Head of caudate nucleus (tissue), 42 donors: ENCODE results near the gene NCOA1.

ENCODE experiments used
- DNase-seq, 42 donors: peaks; one replicate each; pipeline versions ENCODE4 v3.0.0 to v3.0.0-alpha.2; 2020 to 2021; ENCODE audit warnings: mixed read lengths in 7 of 42
- intact Hi-C: fragments of 100-400 bp; cut with DNase I; formaldehyde crosslinking; loops from one replicate; pipeline ENCODE4 v1.15.0; 2022

NCOA1 gene

DNA sequence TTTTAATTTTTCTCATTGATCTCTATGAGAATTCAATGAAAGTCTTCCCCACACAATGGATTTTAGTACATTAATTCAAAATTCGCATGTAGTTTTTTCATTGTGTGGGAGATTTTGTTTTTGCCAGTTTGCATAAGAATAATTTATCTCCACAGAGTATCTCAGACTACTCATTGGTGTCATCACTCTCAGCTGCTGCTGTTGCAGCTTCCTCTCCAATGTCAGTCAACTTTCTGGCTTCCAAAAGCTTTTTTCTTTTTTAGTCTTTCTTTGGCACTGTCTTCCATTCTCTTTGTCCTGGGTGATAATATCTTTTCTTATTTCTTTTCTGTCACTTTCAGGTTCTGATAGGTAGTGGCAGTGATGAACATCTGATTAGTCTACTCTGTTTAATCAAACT lies 251.7 kb downstream of the NCOA1 start:
- intact Hi-C loops = no loop called here
- DNase-seq = peak in 1 of 42 donors; percentile 38

DNA sequence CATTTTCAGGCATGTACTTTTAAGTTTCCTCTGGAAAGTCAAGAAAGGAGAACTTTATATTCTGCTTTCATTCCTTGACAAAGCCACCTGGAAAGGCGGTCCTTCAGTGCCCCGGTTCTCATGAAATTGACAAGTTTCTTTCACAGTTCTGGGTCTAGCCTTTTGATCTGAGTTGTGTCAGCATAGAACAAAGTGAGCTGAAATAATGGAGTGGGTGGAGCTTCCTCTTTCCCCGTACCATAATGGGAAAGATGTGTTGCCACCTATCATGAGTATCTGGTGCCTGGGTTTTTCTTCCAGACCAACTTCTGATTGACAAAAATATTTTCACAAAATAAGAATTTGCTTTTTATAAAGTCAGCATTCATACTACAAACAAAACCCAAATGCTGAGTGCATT lies 252.9 kb downstream of the NCOA1 start:
- peak in 5 of 42 donors; percentile 9 to 40 (median 19) for DNase-seq
- intact Hi-C loops = no loop called here

DNA sequence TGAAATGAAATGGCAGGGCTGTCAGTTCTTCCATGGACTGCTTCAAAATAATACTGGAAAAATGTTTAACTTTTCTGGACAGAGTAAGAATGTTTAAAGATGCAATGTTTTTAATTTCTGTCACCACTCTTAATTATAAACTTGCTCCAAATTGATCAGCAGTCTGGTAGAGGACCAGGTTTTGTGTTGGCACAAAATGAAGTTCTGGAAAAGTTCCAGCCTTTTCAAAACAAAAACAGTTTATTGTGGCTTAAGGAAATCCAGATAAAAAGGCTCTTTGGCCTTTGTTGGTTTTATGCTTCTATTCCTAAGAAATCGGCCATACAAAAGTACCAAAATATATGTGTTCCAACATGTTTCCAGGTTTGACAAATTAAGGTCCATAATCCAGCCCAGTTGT lies 253.3 kb downstream of the NCOA1 start:
- DNase-seq = no peak
- intact Hi-C loops = no loop called here

DNA sequence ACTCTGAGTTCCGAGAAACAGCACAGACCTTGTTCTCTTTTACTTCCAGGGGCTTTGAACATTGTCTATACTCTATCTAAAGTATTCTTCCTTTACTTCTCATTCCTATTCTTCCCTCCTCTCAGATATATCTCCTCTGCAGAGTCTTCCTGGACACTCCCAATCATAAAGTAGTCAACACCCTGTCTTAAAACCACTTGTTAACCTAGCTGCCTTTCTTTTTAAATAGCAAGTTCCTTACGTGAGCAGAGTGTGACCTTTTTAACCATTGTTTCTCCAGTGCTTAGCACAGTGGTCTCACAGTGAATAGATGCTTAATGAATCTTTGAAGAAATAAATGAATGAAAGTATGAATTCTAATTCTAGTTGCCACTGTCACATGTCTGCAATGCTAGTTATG lies 254.8 kb downstream of the NCOA1 start:
- intact Hi-C loops = no loop called here
- DNase-seq = no peak

DNA sequence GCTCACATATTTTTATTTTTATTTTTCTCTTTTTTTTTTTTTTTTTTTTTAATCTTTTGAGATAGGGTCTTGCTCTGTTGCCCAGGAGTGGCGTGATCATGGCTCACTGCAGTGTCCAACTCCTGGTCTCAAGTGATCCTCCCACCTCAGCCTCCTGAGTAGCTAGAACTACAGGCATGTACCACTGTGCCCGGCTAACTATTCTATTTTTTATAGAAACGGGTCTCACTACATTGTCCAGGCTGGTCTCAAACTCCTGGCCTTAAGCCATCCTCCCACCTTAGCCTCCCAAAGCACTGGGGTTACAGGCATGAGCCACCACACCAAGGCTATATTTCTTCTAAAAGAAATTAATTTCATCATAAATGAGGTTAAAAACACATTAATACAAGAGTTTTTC lies 256.2 kb downstream of the NCOA1 start:
- no peak for DNase-seq
- intact Hi-C loops = no loop called here

DNA sequence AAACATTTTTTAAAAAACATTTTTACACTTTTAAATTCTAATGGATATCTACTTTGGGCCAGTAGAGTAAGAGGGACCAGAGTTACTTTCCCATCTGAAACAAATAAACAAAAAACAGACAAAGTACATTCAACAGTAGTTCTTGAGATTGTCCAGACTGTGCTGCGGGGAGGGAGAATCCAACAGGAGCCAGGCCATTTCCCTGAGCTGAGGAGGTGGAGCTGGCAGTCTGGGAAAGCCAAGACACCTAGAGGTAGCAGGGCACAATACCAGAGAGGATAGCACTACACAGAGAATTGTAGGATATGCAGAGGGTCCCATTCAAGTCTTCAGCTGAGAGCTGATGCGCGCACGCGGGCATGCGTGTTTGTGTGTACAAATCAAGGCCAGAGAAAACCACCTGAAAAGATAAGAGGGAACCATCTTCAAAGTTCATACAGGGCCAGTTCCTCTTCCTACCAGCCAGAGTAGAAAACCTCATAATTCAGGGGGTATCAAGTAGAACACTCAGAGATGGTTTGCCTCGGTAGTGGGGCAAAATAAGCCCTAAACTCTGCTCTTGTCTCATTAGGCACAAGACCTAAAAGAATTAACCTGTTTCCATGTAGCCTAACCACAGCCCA lies 258.1 kb downstream of the NCOA1 start:
- intact Hi-C loops = no loop called here
- no peak for DNase-seq

DNA sequence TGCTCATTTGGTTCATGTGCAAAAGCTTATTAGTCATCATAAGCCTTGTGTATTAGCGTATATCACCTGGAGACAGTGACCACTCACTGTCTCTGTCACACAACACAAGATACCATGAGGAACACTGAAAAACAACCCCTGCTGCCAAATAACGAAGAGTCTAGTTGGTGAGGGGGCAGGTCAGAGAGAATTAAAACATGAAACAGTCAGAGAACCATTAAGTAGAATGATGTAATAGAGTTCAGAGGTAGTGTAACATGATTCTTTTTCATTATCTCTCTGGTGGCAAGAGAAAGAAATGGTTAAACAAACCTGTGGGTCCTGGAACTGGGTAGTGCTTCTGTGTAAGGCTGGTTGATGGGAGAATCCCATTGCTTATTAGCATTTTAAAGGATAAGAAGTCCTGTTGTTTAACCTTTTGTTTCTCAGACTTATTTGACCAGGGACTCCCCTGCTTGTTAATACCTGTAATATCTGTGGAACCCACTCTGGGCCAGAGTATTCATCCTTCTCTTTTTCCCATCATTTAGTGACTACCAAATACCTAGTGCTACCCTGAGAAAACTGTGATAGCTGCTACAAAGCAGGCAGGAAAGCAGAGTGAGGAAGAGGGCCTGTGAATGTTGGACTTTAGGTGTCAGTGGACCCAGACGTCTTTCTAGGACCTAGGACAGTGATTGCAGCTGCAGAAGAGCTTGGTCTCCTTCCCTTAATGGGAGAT lies 264.1 kb downstream of the NCOA1 start:
- DNase-seq = no peak
- intact Hi-C loops = no loop called here

DNA sequence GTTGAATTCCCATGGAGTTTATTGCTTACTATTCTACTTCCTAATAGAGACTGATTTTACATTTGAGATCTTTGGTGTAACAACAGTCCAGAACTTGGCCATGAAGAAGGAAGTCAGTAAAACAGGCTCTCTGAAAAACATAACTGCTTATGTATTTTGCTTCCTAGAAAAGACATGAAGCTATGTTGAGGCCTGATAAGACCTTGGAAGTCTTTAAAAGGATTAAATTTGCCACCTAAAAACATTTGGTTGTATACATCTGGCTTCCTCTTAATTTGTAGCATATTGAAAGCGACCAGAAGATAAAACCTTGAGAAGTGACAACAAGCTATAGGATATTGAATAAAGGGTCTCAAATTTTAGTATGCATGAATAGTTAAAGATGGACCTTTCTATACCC lies 265.7 kb downstream of the NCOA1 start:
- no peak for DNase-seq
- intact Hi-C loops = no loop called here

DNA sequence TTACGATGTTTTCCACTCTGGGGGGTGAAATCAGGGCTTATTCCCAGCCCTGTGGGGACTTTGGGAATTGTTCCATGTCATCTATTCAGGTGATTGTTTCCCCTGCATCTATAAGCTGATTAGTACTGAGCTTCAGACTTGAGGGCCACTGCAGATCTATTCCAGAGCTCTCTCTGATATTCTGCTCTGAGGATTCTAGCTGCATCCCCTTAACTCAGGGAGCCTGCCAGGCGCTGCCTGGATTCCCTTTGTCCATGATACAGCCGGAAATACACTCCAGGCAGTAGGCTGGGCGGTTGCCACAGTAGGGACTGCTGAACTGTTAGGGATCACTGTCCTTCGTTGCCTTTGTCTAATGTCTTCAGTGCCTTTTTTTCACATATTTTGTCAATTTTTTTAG lies 270.8 kb downstream of the NCOA1 start:
- DNase-seq = peak in 3 of 42 donors; percentile 6 to 20 (median 11)
- intact Hi-C loops = no loop called here

DNA sequence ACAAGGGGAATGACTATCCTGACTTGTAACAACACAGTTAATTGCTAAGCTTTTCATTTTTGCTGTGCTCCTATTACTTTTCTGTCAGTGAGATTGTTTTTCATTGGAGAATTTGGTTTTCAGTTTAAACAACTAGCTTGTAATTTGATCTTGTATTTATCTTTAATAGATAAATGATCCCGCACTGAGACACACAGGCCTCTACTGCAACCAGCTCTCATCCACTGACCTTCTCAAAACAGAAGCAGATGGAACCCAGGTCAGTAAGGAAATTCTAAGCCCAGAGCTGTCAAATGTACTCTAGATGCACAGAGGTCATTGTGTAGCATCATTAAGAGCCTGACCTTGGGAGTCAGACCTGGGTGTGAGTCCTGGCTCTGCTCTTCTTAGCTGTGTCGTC lies 271.5 kb downstream of the NCOA1 start:
- no peak for DNase-seq
- intact Hi-C loops = no loop called here

DNA sequence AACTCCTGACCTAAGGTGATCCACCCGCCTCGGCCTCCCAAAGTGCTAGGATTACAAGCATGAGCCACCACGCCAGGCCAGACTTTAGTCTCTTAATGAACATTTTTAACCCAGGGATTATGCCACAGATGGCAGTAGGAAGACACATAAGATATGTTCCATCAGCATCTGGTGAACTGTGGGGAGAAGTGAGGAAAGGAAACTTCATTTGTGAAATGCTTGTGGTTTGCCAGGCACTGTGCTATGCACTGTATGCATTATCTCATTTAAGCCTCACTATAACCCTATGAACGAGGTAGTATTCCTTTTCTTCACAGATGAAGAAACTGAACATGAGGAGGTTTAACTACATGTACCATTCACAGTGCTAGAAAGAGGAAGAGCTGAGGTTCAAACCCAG lies 272.8 kb downstream of the NCOA1 start:
- intact Hi-C loops = no loop called here
- no peak for DNase-seq

DNA sequence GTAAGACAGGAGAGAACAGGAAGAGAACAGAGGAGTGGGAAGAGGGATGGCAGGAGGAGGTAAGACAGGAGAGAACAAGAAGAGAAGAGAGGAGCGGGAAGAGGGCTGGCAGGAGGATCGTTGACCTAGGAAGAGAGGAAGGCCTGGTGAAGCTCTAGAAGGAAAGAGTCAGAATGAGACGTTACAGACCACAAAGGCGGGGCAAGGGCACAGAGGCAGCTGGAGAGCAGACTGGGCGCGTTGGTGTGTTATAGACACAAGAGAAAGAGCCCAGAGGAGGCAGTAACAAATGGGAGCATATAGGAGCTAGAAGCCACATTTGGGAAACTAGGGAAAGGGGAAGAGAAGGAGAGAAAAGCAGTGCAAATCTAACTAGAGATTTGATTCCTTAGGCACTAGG lies 275.6 kb downstream of the NCOA1 start:
- intact Hi-C loops = no loop called here
- DNase-seq = no peak

DNA sequence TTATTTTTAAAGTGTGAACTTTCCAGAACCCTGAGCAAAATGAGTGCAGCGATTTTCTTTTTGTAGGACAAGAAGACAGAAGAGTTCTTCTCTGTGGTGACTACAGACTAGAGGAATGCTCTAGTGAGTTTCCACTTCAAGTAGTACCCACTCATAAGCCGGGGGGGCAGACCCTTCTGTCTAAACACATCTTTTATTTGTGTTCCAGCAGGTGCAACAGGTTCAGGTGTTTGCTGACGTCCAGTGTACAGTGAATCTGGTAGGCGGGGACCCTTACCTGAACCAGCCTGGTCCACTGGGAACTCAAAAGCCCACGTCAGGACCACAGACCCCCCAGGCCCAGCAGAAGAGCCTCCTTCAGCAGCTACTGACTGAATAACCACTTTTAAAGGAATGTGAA lies 277.0 kb downstream of the NCOA1 start:
- intact Hi-C loops = no loop called here
- no peak for DNase-seq

DNA sequence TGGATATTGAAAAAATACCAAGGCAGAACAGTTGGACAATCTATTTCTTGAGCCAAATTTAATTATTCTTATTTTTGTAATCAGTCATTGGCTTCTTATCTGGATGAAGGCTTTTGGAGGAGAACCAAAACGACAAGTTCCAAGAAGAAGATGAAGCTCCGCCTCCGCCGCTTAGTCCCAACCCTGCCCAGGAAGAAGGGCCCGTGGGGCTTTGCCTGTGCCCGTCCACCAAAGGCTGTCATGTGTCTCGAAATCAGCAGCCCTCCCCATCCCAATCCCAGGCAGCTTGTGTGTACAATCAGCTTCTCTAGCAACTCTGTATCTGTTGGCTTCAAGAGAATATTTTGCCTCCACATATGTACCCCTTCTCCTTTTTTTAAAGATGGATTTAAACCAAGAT lies 277.5 kb downstream of the NCOA1 start:
- peak in 1 of 42 donors; percentile 46 for DNase-seq

DNA sequence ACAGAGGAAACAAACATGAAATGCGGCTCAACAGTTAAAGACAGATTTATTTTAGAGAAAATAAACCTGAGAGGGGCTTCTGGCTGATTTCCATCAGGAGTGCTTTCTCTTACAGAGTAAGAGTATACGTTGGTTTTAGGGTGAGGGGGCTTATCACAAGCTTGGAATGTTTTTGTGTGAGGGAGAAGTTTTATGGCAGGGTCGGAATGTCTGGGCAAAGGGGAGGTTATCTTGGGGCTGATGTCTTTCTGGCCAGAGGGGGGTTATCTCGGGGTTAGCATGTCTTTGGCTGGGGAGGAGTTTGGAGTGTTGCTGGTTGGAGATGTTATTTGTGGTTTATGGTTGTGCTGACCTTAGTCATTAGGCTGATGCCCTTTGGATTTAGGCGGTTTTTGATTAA lies 280.0 kb downstream of the NCOA1 start:
- intact Hi-C loops = no loop called here
- DNase-seq = no peak

More for the DNA sequence above, 277.5 kb downstream of the NCOA1 start:
- intact Hi-C loops = no loop called here

DNA sequence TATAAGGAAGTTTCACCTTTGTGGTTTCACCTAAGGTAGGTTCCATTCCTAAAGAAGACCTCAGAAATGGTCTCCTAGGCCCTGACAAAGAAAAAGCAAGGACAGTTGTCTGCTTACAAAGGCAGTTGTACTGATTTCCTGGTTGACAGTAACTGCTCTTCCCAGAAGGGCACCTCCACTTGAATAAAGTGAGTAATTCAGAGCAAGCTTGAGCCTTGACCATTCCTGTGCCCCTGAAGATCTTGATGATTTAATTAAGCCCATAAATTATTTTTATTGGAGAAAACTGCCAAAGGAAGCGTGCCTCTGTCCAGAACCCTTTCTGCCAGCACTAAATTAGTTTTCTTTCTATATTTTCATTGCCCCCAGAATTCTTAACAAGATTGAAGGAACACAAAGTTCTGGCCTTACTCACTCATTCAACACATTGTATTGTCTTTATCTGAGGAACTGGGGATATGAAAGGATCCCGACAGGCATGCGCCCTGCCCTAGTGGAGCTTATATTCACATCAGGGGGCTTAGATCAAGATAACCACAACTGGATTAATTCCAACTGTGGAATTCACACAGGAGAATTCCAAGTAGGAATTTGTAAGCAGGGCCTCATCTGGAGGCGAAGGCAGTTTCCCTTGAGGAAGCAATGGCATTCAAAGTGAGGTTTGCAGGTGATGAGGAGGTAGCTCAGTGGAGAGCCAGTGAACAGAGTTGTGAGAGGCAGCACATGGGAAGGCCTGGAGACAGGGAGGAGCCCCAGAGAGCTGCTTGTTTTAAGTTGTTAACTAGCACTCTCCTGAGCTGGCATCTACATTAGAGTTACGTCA lies 280.9 kb downstream of the NCOA1 start:
- no peak for DNase-seq
- intact Hi-C loops = no loop called here

DNA sequence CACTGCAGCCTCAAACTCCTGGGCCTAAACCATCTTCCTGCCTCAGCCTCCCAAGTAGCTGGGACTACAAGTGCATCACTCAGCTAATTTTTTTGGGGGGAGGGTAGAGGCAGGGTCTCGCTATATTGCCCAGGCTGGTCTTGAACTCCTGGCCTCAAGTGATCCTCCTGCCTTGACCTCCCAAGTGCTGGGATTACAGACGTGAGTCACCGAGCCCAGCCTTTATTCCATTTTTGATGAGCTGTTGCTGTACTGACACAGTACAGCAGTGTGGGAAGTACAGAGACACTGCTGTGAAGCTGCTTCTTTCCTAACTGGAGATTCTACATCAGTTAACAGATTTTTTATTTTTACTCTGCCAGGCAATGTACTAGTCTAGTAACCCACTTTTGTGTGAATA lies 283.3 kb downstream of the NCOA1 start:
- peak in 17 of 42 donors; percentile 8 to 65 (median 37) for DNase-seq
- intact Hi-C loops = no loop called here

DNA sequence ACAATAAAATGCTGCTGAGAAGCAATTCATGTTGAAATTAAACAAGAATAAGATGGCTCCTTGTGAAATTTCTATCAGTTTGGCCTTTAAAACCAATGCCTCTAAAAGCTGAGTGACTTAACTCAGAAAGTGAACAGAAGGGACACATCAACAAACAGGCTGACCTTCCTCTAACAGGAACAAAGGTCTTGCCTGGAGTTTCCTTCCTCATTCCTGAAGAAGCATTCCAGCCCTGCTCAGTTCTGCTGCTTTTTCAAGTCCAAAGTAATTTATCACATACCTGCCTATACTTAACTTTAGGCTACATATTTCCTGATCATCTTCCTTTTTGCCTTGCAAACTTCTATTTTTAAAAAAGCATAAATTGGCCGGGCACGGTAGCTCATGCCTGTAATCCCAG lies 288.1 kb downstream of the NCOA1 start:
- intact Hi-C loops = no loop called here
- DNase-seq = no peak

DNA sequence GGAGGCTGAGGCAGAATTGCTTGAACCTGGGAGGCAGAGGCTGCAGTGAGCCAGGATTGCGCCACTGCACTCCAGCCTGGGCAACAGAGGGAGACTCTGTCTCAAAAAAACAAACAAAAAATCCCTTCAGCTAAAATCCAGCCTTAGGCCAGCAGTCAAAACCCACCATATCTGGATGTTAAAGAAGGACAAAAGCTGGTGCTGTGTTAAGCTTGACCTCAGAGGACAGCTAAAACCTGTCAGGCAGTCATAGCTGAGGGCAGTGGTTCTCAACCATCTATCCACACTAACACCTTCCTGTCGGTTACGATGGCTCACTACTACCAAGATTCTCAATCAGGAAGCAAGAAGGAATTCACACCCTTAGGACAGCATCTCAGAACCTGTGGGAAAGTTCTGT lies 292.6 kb downstream of the NCOA1 start:
- intact Hi-C loops = loop anchor here (10.0 kb wide), 1 partner anchor 49 kb away; no protein-coding TSS in a partner anchor
- no peak for DNase-seq

DNA sequence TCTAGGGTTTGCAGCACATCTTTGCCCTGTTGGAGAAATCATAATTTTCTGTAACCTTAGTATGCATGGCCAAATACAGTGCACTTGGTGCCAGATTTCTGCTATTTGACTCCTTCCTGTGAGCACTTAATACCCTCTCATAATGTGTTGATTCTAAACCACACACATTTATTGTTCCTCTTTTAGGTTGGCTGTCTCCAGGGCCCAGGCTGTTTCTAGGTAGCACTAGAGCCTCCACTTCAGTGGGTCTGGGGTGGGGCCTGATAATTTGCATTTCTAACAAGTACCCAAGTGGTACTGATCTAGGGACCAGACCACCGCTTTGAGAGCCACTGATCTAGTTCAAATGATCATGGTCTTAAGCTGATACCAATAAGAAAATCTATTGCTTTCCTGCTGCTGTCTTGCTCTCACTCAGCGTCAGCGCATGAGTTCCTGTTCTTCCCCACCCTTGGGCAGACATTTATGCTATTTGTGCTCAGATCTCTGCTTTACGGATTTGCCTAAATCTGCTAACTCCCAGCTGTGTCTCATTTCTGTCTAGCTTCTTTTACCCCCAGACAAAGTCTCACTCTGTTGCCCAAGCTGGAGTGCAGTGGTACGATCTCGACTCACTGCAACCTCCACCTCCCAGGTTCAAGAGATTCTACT lies 294.7 kb downstream of the NCOA1 start:
- intact Hi-C loops = loop anchor here (10.0 kb wide), 1 partner anchor 51 kb away; no protein-coding TSS in a partner anchor
- DNase-seq = no peak
